ENCODE results near the gene SCN2B. TPM values are rescaled to one million over a fixed set of nuclear protein-coding genes. Genes with fewer than 3 reads are reported as not detected.

The SCN2B gene
- total and polyA plus RNA-seq, 2 donors (not counting 1 experiment from before 2014, with no cell fraction given): 0.11 to 7.3 TPM

- H3K4me2 ChIP-seq (ENCODE audit: extremely low read depth, insufficient read depth, low read length): no peak overlapping the region
- H3K4me1 ChIP-seq (ENCODE audit: control insufficient read depth, extremely low read depth, insufficient read depth, low read length): no peaks in the 10 kb centered on the region
- H3K4me3 ChIP-seq (replicated peaks in 1 of 4; ENCODE audit: control extremely low read depth in 1 of 4, insufficient read depth in 1 of 4, low read depth in 3 of 4, low read length in 4 of 4): no peak overlapping the region
- H3K27ac ChIP-seq (ENCODE audit: insufficient read depth, low read length): no peak overlapping the region
- H4K20me1 ChIP-seq (ENCODE audit: control insufficient read depth, extremely low read depth, insufficient read depth, low read length): no peaks in the 10 kb centered on the region
- H2AFZ ChIP-seq (ENCODE audit: low read length): no peak overlapping the region
- DNase-seq (ENCODE audit: low read depth in 2 of 2): no peak
- no peak for TF ChIP-seq EZH2 (IDR thresholded peaks at IDR 0.05; ENCODE audit: low read length, missing control alignments)
- no peak for TF ChIP-seq CTCF (conservative IDR thresholded peaks at IDR 0.05 in 1 of 2, IDR thresholded peaks at IDR 0.05 in 1 of 2; ENCODE audit: low read depth in 1 of 2, low read length in 2 of 2)
- H3K9ac ChIP-seq (ENCODE audit: insufficient read depth, low read length): no peak overlapping the region
- no peaks in the 10 kb centered on the region for H3K79me2 ChIP-seq (ENCODE audit: control insufficient read depth, insufficient read depth, low read length)
- peaks cover 9% of the 10 kb centered on the region for H3K27me3 ChIP-seq (ENCODE audit: control insufficient read depth, insufficient read depth, low read length)
- no peaks in the 10 kb centered on the region for H3K36me3 ChIP-seq (ENCODE audit: control insufficient read depth, insufficient read depth, low read length)
- H3K9me3 ChIP-seq (ENCODE audit: control insufficient read depth, insufficient read depth, low read depth, low read length): no peaks in the 10 kb centered on the region
These were observed 37.9 kb upstream of the SCN2B start for GRCh38 chr11:118214210-118214914.

GRCh38 chr11:118213781-118214180 is 37.3 kb upstream of the SCN2B start:
- Histone ChIP-seq H3K4me3 (replicated peaks in 1 of 4; ENCODE audit: control extremely low read depth in 1 of 4, insufficient read depth in 1 of 4, low read depth in 3 of 4, low read length in 4 of 4) (no peak overlapping the region), H3K9me3 (ENCODE audit: control insufficient read depth, insufficient read depth, low read depth, low read length) (no peaks in the 10 kb centered on the region), H3K4me2 (ENCODE audit: extremely low read depth, insufficient read depth, low read length) (no peak overlapping the region), H3K36me3 (ENCODE audit: control insufficient read depth, insufficient read depth, low read length) (no peaks in the 10 kb centered on the region), H4K20me1 (ENCODE audit: control insufficient read depth, extremely low read depth, insufficient read depth, low read length) (no peaks in the 10 kb centered on the region), H3K79me2 (ENCODE audit: control insufficient read depth, insufficient read depth, low read length) (no peaks in the 10 kb centered on the region), H3K27ac (ENCODE audit: insufficient read depth, low read length) (no peak overlapping the region), H3K27me3 (ENCODE audit: control insufficient read depth, insufficient read depth, low read length) (peaks cover 9% of the 10 kb centered on the region), H2AFZ (ENCODE audit: low read length) (no peak overlapping the region), H3K9ac (ENCODE audit: insufficient read depth, low read length) (no peak overlapping the region), H3K4me1 (ENCODE audit: control insufficient read depth, extremely low read depth, insufficient read depth, low read length) (no peaks in the 10 kb centered on the region)
- TF ChIP-seq CTCF (conservative IDR thresholded peaks at IDR 0.05 in 1 of 2, IDR thresholded peaks at IDR 0.05 in 1 of 2; ENCODE audit: low read depth in 1 of 2, low read length in 2 of 2) (no peak), EZH2 (IDR thresholded peaks at IDR 0.05; ENCODE audit: low read length, missing control alignments) (no peak)
- DNase-seq (ENCODE audit: low read depth in 2 of 2): no peak

- H3K4me2 ChIP-seq (ENCODE audit: extremely low read depth, insufficient read depth, low read length): no peak overlapping the region
- no peak overlapping the region for H3K4me3 ChIP-seq (replicated peaks in 1 of 4; ENCODE audit: control extremely low read depth in 1 of 4, insufficient read depth in 1 of 4, low read depth in 3 of 4, low read length in 4 of 4)
- H3K4me1 ChIP-seq (ENCODE audit: control insufficient read depth, extremely low read depth, insufficient read depth, low read length): no peaks in the 10 kb centered on the region
- H2AFZ ChIP-seq (ENCODE audit: low read length): no peak overlapping the region
- no peaks in the 10 kb centered on the region for H3K36me3 ChIP-seq (ENCODE audit: control insufficient read depth, insufficient read depth, low read length)
- DNase-seq (ENCODE audit: low read depth in 2 of 2): no peak
- no peaks in the 10 kb centered on the region for H3K9me3 ChIP-seq (ENCODE audit: control insufficient read depth, insufficient read depth, low read depth, low read length)
- H3K27me3 ChIP-seq (ENCODE audit: control insufficient read depth, insufficient read depth, low read length): peaks cover 9% of the 10 kb centered on the region
- no peak overlapping the region for H3K27ac ChIP-seq (ENCODE audit: insufficient read depth, low read length)
- H3K79me2 ChIP-seq (ENCODE audit: control insufficient read depth, insufficient read depth, low read length): no peaks in the 10 kb centered on the region
- no peaks in the 10 kb centered on the region for H4K20me1 ChIP-seq (ENCODE audit: control insufficient read depth, extremely low read depth, insufficient read depth, low read length)
- no peak overlapping the region for H3K9ac ChIP-seq (ENCODE audit: insufficient read depth, low read length)
- TF ChIP-seq EZH2 (IDR thresholded peaks at IDR 0.05; ENCODE audit: low read length, missing control alignments) (no peak), CTCF (conservative IDR thresholded peaks at IDR 0.05 in 1 of 2, IDR thresholded peaks at IDR 0.05 in 1 of 2; ENCODE audit: low read depth in 1 of 2, low read length in 2 of 2) (no peak)
These were observed 36.8 kb upstream of the SCN2B start for GRCh38 chr11:118213201-118213600.

Measured in fibroblast of lung (primary cell).